ENCODE results near the gene XK. TPM values are rescaled to one million over a fixed set of nuclear protein-coding genes. Genes with fewer than 3 reads are reported as not detected.

Gene XK
- total RNA-seq, 1 donor from 2014 or later = 0.11 TPM

DNA sequence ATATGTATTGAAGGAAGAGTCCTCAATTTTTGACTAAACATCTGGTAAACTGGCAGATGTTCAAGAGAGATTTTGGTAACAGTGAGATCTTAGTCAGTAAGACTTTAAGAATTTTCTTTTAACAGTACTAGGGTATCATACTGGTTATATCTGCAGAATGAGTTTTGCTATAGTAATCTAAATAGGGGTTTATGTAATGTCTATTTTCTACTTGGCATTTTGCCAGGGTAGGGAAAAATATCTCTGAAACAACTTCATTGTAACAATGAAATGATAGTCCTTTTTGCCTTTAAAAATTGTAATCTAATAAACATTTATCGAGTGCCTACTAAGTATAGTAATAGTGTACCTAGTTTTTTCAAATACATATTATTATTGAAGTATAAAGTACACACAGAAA, 32.1 kb downstream of the XK start:
- CTCF ChIA-PET = no interaction called here
- H3K27ac Mint-ChIP-seq = no peak overlapping the region
- TF ChIP-seq, protein P1, sequence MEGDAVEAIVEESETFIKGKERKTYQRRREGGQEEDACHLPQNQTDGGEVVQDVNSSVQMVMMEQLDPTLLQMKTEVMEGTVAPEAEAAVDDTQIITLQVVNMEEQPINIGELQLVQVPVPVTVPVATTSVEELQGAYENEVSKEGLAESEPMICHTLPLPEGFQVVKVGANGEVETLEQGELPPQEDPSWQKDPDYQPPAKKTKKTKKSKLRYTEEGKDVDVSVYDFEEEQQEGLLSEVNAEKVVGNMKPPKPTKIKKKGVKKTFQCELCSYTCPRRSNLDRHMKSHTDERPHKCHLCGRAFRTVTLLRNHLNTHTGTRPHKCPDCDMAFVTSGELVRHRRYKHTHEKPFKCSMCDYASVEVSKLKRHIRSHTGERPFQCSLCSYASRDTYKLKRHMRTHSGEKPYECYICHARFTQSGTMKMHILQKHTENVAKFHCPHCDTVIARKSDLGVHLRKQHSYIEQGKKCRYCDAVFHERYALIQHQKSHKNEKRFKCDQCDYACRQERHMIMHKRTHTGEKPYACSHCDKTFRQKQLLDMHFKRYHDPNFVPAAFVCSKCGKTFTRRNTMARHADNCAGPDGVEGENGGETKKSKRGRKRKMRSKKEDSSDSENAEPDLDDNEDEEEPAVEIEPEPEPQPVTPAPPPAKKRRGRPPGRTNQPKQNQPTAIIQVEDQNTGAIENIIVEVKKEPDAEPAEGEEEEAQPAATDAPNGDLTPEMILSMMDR (IDR thresholded peaks at IDR 0.05) = no peak
- no peak for ATAC-seq (ENCODE audit: low read depth)
- intact Hi-C loops (cut with micrococcal nuclease) = no loop called here
- no peaks in the 10 kb centered on the region for H3K36me3 Mint-ChIP-seq (ENCODE audit: low read depth)
- peaks cover 3% of the 10 kb centered on the region for H3K9me3 Mint-ChIP-seq
- H3K4me1 Mint-ChIP-seq = no peaks in the 10 kb centered on the region
- H3K4me3 Mint-ChIP-seq = no peak overlapping the region
- POLR2A ChIA-PET = no interaction called here
- no peak for DNase-seq
- H3K27me3 Mint-ChIP-seq = peaks cover 5% of the 10 kb centered on the region

DNA sequence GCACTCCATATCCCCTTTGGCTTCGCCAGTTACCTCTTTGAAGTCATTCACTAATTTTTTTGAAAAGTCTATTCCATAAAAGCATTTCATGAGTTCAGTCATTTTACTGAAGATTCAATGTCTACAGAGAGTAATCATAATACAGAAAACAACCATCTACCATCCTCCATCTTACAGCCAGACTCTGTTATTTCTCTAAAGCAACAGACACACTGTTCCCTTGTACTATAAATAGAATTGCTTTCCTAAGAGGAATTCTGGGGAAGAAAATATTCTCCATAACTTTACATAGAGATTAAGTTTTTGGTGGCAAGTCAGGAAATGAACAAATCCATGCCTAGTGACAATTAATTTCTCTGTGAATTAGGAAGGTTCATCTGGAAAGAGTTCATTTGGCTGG, 37.0 kb downstream of the XK start:
- Mint-ChIP-seq H3K36me3 (ENCODE audit: low read depth) (no peaks in the 10 kb centered on the region), H3K4me1 (no peaks in the 10 kb centered on the region), H3K27ac (no peak overlapping the region), H3K4me3 (no peak overlapping the region), H3K27me3 (peaks cover 5% of the 10 kb centered on the region), H3K9me3 (peaks cover 3% of the 10 kb centered on the region)
- ChIA-PET POLR2A (no interaction called here), CTCF (no interaction called here)
- intact Hi-C loops (cut with micrococcal nuclease) = no loop called here
- TF ChIP-seq, protein P1 (IDR thresholded peaks at IDR 0.05) = no peak
- no peak for ATAC-seq (ENCODE audit: low read depth)
- DNase-seq = no peak

DNA sequence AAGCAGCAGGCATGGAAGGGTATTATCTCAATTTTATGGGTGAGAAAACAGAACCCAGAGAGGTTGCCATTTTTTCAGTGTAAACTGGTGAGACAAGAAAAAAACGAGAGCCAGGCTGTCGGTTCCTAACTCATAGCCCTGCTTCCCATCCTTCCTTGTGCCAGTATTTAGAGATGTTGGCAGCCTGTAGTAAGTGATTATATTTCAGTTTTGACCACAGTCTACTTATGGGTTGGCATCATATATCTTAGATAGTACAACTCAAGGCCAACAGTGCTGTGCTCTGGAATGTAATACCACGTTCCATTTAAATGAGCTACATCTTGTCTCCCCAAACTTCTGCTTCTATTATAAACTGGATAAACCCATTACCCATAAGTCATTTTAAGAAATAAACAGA, 40.8 kb downstream of the XK start:
- ChIA-PET POLR2A (no interaction called here), CTCF (no interaction called here)
- intact Hi-C loops (cut with micrococcal nuclease) = no loop called here
- H3K27me3 Mint-ChIP-seq = peaks cover 5% of the 10 kb centered on the region
- ATAC-seq (ENCODE audit: low read depth) = no peak
- H3K36me3 Mint-ChIP-seq (ENCODE audit: low read depth) = no peaks in the 10 kb centered on the region
- TF ChIP-seq, protein P1 (IDR thresholded peaks at IDR 0.05) = no peak
- no peak for DNase-seq
- H3K4me1 Mint-ChIP-seq = no peaks in the 10 kb centered on the region
- H3K4me3 Mint-ChIP-seq = no peak overlapping the region
- no peak overlapping the region for H3K27ac Mint-ChIP-seq
- H3K9me3 Mint-ChIP-seq = no peaks in the 10 kb centered on the region

DNA sequence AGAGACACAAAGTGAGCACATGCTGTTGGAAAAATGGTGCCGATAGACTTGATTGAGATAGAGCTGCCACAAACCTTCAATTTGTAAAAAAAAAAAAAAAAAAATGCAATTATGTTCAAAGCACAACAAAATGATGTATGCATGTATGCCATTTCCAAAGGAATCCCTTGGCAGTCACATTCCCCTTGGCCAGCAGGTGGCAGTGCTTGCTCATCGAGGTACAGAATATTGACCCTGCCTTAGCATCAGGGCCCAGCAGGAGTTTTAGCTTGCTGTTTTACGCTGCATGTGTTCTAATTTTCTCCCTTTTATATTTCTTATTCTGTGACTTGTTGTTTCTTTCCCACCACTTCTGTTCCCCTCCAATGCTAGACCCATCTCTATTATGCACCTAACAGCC, 59.8 kb downstream of the XK start:
- CTCF ChIA-PET = interaction anchor here (0.7 to 4.7 kb wide), 17 partner anchors 10 to 582 kb away, joined by 3 to 208 read pairs (median 5); partner anchors contain the start of genes CYBB and RPGR
- TF ChIP-seq, protein P1 (IDR thresholded peaks at IDR 0.05) = no peak
- Mint-ChIP-seq H3K27me3 (no peaks in the 10 kb centered on the region), H3K9me3 (no peaks in the 10 kb centered on the region), H3K27ac (peak overlapping the region; percentile 92), H3K36me3 (ENCODE audit: low read depth) (no peaks in the 10 kb centered on the region), H3K4me1 (peaks cover 26% of the 10 kb centered on the region), H3K4me3 (peak overlapping the region; percentile 33)
- DNase-seq (peak; percentile 61), ATAC-seq (ENCODE audit: low read depth) (peak; percentile 64)
- intact Hi-C loops (cut with micrococcal nuclease) = loop anchor here (1.0 to 5.0 kb wide), 3 partner anchors 80 to 582 kb away; partner anchors contain the start of gene RPGR
- POLR2A ChIA-PET = interaction anchor here (0.6 to 4.0 kb wide), 13 partner anchors 10 to 238 kb away, joined by 3 to 83 read pairs (median 13); partner anchors contain the start of gene CYBB

DNA sequence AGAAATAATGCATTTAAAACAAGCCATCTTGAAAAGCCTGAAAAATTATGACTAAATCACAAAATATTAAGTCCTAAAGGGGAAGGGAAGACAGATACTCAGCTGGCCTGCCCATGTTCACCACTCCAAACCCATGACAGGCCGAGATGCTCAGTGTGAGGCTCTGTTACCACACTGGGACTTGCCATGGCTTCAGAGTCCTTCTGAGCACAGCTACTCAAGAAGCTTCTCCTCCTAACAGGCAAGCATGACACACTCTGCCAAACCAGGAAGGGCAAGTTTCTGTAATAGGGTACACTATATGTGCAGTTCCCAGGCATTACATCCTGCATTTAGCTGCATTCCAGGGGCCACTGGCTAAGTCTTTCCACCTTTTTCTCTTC, 60.2 kb downstream of the XK start:
- CTCF ChIA-PET = interaction anchor here (0.5 to 4.7 kb wide), 19 partner anchors 10 to 581 kb away, joined by 3 to 208 read pairs (median 4); partner anchors contain the start of genes CYBB and RPGR
- ATAC-seq (ENCODE audit: low read depth) = peak; percentile 49

More for the DNA sequence above, 60.2 kb downstream of the XK start:
- peak overlapping the region; percentile 63 for H3K4me3 Mint-ChIP-seq
- POLR2A ChIA-PET = interaction anchor here (0.8 to 4.0 kb wide), 14 partner anchors 10 to 102 kb away, joined by 3 to 83 read pairs (median 12); partner anchors contain the start of genes CYBB and DYNLT3
- H3K27me3 Mint-ChIP-seq = no peaks in the 10 kb centered on the region
- no peak for DNase-seq
- H3K36me3 Mint-ChIP-seq (ENCODE audit: low read depth) = no peaks in the 10 kb centered on the region
- H3K27ac Mint-ChIP-seq = peak overlapping the region; percentile 92
- no peaks in the 10 kb centered on the region for H3K9me3 Mint-ChIP-seq
- TF ChIP-seq, protein P1 (IDR thresholded peaks at IDR 0.05) = no peak
- H3K4me1 Mint-ChIP-seq = peaks cover 26% of the 10 kb centered on the region
- intact Hi-C loops (cut with micrococcal nuclease) = loop anchor here (1.0 to 5.0 kb wide), 6 partner anchors 9 to 581 kb away; partner anchors contain the start of gene RPGR
